CD4-positive, alpha-beta T cell treated with Interleukin-2 at 100 ng/mL for 4 hours (primary cell): ENCODE results near the gene PIP5K1C.
A peak's percentile ranks its signal among the peaks of the same experiment; 100 is the strongest.
"Not testable (repeated sequence)": the region's sequence is repeated elsewhere in the genome, so short reads cannot be mapped to it uniquely, and the experiment has no call there.

ENCODE experiments used
- DNase-seq: peaks from one replicate; pipeline ENCODE4 v3.0.0-alpha.2; 2020; ENCODE audit warnings: low spot score

The PIP5K1C gene

DNA sequence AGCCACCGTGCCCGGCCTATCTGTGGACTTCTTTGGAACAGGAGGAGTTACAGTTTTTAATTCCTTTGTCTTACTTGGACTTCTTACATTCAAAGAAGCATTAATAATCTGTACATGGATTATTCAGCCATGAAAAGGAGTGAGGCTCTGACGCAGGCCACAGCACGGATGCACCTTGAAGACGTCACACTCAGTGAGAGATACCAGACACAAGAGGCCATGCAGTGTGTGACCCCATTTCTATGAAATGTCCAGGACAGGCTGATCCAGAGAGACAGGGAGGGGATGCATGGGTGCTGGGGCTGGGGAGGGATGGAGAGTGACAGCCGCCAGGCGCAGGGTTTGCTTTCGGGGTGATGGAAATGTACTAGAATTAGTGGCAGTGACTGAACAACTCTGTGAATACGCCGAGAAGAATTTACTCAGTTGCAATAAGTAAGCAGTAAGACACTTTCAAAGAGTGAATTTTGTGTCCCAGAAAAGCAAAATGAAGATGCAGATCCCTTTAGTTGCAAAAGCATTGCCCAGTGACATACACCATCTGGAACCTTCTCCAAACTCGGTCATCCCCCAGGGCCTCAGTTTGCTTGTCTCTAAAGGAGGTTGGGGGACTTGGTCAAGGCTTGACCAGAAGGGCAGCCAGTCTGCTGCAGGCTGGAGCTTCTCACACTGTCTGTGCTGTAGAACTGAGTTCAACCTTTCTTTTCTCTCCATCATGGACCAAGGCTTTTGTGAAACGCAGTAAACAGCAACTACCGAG is 25.3 kb downstream of the PIP5K1C start:
- no peak for DNase-seq

DNA sequence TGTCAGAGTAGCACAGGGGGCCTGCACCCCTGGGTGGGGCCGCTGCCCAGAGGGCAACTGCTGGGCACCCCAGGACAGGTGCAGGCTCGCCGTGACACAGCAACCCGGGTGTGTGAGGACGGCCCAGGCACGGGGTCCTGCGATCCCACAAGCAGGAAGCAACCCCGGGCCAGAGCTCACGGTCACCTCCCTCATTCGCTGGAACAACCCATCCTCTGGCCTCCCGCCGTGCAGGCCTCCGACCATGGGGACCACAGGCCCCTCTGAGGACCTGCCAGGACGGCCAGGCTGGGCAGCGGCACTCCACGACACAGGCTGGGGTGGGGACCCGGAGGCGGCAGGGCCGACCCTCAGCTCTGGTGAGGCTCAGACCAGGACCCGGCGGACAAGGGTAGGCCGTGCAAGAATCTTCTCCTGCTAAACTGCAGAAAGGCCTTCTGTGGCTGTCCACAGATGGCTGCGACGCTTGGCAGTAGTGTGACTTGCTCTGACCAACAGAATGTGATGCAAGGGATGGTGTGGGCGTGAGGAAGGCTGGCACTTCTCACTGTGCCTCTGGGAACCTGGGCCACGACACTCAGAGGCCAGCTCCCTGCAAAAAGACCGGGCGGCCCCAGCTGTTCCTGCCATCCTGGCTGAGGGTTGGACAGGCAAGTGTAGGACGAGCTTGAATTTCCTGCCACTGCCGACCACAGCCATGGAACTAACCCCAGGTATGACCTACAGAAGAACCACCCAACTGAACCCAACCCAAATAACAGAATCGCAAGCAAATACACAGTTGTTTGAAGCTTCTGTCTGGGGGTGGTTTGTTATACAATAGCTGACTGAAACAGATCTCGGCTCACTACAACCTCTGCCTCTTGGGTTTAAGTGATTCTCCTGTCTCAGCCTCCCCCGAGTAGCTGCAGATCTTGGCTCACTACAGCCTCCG is 26.5 kb downstream of the PIP5K1C start:
- no peak for DNase-seq

DNA sequence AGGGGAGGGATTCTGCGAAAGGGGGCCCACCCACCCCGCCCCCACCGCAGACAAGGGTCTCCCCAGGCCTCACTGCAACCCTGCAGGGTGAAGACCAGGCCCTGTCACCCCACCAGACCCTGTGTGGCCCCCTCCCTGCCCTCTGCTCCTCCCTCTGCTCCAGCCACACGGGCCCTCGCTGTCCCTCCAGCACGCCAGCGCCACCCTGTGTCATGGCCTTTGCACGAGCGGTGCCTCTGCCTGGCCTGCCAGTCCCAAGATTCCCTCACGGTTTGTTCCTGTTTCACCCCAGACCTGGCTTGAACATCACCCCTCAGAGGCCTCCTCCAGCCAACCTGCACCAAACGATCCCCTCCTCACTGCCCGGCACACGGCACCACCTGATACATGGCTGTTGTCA is 27.3 kb downstream of the PIP5K1C start:
- DNase-seq = no peak

GRCh38 chr19:3672575-3672948 is 27.7 kb downstream of the PIP5K1C start:
- DNase-seq = no peak

DNA sequence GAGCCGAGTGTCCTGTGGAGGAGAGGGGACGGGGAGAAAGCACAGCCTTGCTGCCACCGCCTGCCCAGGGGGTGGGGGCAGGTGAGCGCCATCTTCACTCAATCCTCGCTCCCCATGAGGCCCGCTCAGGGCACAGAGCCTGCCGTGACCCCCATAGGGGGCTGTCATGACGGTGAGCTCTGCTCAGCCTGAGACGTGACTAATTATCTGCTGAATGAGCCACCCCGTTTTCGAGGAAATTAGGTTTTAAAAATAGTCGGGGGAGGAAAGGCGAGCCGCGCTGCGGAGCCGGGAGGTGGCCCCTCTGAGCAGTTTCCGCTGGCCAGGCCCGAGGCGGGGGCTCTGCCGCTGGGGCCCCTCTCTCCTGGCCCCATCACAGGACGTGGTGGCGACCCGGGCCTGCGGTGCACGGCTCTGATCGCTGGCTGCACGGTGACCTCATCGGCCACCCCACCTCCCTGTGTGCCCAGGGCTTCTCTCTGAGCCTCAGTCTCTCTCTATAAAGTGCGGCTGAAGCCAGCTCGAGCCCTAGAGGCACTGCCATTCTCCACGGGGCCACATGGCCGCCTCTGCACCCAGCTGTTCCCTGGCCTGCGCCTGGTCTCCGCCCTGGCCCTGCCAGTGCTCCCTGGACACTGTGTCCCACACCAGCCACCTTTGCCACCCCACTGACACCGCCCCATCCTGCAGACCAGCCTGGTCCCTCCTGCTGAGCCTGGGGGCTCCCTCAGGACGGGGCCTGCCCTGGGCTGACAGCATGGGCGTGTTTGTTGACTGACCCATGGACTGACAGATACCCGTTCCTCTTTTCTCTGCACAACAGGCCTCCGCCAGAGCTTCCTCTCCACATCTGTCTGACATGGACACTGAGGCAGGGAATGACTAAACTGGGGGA is 28.3 kb downstream of the PIP5K1C start:
- peak; percentile 55 for DNase-seq

DNA sequence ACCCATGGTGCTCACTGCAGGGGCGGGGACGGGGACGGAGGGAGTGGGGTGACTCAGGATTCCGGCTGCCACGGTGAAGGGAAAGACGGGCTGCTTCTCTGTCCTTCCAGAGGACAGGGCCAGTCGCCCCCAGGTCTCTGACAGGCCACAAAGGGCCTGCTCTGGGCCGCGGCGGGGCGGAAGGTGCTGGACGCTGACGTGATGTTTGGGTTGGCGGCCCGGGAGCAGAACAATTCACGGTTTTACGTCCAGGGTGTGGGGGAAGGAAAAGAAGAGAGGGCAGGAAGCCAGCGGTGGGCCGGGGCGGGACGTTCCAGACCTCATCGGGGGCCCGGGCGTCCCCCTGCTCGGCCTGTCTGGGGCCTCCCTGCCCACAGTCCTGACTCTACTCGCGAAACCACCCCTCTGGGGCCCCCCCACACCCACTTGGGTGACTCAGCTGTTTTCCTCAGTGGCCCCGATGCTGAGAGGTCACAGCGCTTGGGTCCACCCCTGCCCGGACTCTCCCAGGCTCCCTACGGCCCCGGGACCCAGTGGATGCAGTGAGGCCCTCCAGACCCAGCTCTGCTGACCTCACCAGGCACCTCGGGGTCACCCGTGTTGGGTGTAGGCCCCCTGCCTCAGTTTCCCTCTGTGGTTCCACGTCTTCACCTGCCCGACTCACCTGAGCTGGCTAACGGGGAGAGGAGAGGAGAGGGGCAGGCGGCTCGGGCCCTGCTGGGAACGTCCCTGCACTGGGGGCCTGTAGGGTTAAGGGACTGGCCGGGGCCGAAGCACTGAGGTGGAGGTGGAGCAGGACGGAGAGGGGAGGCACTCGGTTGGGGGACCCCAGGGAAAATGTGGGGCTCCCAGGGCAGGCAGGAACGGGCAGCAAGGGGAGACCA is 29.2 kb downstream of the PIP5K1C start:
- DNase-seq = peak; percentile 40

DNA sequence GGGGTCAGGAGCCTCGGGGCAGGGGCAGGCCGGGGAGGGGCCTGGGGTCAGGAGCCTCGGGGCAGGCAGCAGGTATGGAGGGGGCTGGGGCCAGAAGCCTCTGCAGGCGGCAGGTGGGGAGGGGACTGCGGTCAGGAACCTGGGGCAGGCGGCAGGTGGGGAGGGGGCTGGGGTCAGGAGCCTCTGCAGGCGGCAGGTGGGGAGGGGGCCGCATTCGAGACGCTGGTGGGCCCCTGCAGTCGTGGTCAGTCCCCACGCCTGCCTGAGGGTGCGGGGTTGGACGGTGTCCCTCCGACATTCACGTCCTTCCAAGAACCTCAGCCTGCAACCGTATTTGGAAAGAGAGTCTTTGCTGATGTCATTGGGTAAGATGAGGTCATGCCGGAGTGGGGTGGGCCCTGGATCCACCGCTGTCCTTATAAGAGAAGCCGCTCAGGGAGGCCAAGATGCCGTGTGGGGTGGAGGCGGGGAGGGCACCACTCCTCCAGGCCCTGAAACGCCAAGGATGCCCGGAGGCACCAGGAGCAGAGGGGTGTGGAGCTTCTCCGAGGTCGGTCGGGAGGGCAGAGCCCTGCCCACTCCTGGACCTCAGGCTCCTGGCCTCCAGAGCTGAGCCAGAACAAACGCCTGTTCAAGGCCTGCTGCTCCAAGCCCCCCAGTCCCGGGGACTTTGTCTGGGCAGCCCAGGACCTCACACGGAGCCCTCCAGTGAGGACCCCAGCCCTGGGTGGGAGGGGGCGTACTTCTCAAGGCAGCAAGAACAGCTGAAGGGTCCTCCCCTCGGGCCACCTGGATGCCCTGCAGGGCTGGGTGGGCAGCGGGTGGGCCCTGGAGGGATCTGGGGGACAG is 30.1 kb downstream of the PIP5K1C start:
- DNase-seq = no peak

- no peak for DNase-seq
Measured at GRCh38 chr19:3669082-3669946, 31.0 kb downstream of the PIP5K1C start.

DNA sequence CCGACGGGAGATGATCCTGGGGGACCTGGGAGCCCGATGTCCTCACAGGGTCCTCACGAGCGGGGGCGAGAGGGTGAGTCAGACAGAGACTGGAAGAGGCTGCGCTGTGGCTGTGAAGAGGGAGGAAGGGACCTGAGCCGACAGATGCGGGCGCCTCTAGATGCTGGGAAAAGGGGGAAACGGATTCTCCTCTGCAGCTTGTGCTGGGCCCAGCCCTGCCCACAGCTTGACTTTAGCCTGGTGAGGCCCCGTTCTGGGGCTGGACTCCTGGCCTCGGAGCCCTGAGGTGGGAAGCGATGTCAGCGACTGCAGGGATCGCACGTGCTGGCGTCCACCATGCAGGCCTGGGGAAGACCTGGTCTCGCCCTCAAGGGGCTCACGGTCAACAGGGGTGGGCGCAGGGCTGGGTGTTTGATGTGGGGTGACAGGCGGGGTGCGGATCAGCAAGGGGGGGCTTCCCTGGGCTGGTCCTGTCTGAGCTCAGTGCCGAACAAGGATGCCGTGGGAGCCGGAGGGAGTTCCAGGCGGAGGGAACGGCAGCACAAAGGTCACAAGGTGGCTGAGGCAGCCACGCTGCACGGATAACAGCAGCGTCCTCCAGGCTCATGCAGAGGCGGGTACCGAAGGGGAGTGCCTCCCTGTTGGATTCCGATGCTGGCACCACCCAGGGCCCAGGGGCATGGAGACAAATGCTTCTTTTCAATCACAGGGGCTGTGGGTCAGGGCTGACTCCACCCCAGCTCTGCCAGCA is 31.8 kb downstream of the PIP5K1C start:
- no peak for DNase-seq

- DNase-seq = no peak
Measured at GRCh38 chr19:3667766-3668165, 32.5 kb downstream of the PIP5K1C start.

- DNase-seq = no peak
Measured at GRCh38 chr19:3667037-3667638, 33.1 kb downstream of the PIP5K1C start.

GRCh38 chr19:3666545-3666856 is 33.8 kb downstream of the PIP5K1C start:
- not testable (repeated sequence) for DNase-seq

- DNase-seq = peak; percentile 75
Measured at GRCh38 chr19:3665681-3666544, 34.4 kb downstream of the PIP5K1C start.

GRCh38 chr19:3664879-3665642 is 35.2 kb downstream of the PIP5K1C start:
- no peak for DNase-seq

GRCh38 chr19:3663838-3664237 is 36.4 kb downstream of the PIP5K1C start:
- no peak for DNase-seq
